Activated T-cell treated with anti-CD3 and anti-CD28 coated beads, Interleukin-2, amount 50 U/mL, for 1 hour (primary cell): ENCODE results near the gene RAB11FIP2.

ENCODE experiments used
- DNase-seq: peaks from one replicate; pipeline ENCODE4 v3.0.0-alpha.2; 2020

RAB11FIP2 gene

DNA sequence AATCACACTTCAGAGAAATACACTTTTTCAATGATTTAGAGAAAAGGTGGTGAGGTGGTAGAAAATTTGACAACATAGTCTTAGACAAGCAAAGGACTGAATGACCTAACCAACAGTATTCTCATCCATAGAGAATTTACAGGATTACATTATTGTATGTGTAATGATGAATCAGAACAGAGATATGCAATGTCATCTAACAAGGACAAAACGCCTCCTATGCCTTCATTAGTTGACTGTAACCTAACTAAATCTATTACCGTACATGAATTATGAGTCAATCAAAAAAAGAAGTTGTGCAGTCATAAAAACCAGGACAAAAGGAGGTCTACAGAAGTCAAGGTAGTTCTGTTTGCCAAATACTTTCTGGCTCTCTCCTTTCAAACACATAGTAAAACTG lies 66.5 kb downstream of the RAB11FIP2 start:
- DNase-seq: no peak

GRCh38 chr10:117972168-117972837 lies 74.4 kb downstream of the RAB11FIP2 start:
- no peak for DNase-seq

GRCh38 chr10:117970962-117971361 lies 75.8 kb downstream of the RAB11FIP2 start:
- DNase-seq: no peak

- DNase-seq: no peak
These were observed 77.1 kb downstream of the RAB11FIP2 start for GRCh38 chr10:117969592-117969991.

GRCh38 chr10:117968354-117969182 lies 78.2 kb downstream of the RAB11FIP2 start:
- DNase-seq: no peak

GRCh38 chr10:117967149-117967650 lies 79.5 kb downstream of the RAB11FIP2 start:
- no peak for DNase-seq

DNA sequence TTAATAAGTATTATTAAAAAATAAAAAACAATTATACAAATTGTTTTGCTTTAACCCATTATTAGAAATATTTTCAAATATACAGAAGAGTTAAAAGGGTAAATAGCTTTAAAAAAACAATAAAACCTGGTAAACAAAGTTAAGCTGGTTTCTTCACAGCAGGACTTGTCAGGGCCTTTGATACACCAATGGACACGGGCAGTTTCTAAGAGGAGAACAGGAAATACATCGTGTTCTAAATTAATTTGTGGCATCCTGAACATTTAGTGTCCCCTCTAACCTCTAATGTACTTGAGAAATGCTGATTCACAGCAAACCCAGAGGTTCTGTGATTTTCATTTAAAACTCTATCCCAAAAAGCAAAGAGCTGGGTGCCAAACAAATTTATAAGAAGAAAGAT lies 80.8 kb downstream of the RAB11FIP2 start:
- DNase-seq: no peak

- DNase-seq: no peak
These were observed 82.2 kb downstream of the RAB11FIP2 start for GRCh38 chr10:117964536-117964935.

DNA sequence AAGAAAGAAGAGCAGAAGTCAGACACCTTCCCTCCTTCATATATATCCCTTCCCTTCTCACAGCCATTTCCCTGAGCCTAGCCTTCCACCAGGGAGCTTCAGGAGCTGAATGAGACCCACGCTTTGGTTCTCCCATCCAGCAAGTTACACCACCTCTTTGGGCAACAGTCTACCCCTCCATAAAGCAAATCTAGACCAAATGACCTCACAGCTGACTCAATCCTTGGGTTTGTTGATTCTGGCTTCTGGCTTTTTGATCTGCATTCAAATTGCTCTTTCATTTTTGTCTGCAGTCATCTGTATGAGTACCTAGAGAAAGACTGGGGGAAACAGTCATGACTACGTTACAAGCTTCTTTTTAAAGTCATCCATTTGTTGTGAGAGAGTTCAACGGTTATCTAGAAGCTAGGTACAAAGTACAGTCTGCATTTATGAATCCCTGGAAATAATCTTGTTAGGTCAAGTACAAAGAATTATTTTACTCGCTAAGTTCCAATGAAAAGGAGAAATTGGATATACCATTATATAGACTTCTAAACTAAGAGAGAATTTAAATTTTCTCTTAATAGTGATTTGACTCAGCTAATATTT lies 86.3 kb downstream of the RAB11FIP2 start:
- no peak for DNase-seq

- no peak for DNase-seq
These were observed 89.8 kb downstream of the RAB11FIP2 start for GRCh38 chr10:117956972-117957371.

- no peak for DNase-seq
These were observed 91.6 kb downstream of the RAB11FIP2 start for GRCh38 chr10:117955176-117955575.
